Measurements from ENCODE around the gene OPTN. TPM values are rescaled to one million over a fixed set of nuclear protein-coding genes. Genes with fewer than 3 reads are reported as not detected.

The OPTN gene
- polyA plus RNA-seq, 1 donor from 2014 or later = 38.2 TPM

- Histone ChIP-seq H3K9me3 (ENCODE audit: low read length) (no peaks in the 10 kb centered on the region), H3K36me3 (ENCODE audit: insufficient read depth, low read length) (no peaks in the 10 kb centered on the region), H4K20me1 (ENCODE audit: insufficient read depth) (no peaks in the 10 kb centered on the region), H3K9ac (ENCODE audit: low read length) (no peak overlapping the region), H3K9me2 (ENCODE audit: insufficient read depth, low read length) (no peaks in the 10 kb centered on the region), H3K79me2 (replicated peaks; ENCODE audit: insufficient read depth, low read length) (peaks cover 2% of the 10 kb centered on the region), H3K4me3 (ENCODE audit: low read length) (no peak overlapping the region), H3F3A (ENCODE audit: insufficient read depth, low read length, poor library complexity, severe bottlenecking) (no peaks in the 10 kb centered on the region), H3K27me3 (ENCODE audit: insufficient read depth, low read depth, low read length) (no peaks in the 10 kb centered on the region), H3K27ac (ENCODE audit: low read length) (no peak overlapping the region), H2AFZ (ENCODE audit: low read depth, low read length) (no peak overlapping the region), H3K4me2 (ENCODE audit: low read length) (no peak overlapping the region)
- TF ChIP-seq EP300 (conservative IDR thresholded peaks at IDR 0.05; ENCODE audit: poor library complexity, severe bottlenecking) (no peak), REST (IDR thresholded peaks at IDR 0.05; ENCODE audit: borderline replicate concordance) (no peak), SMC3 (conservative IDR thresholded peaks at IDR 0.05; ENCODE audit: poor library complexity) (no peak), EZH2 (IDR thresholded peaks at IDR 0.05; ENCODE audit: borderline replicate concordance, insufficient read depth, low read length, poor library complexity, severe bottlenecking) (no peak), RAD21 (conservative IDR thresholded peaks at IDR 0.05) (no peak), MXI1 (conservative IDR thresholded peaks at IDR 0.05; ENCODE audit: poor library complexity, severe bottlenecking) (no peak), CTCF (IDR thresholded peaks at IDR 0.05; ENCODE audit: poor library complexity, severe bottlenecking) (no peak), TAF1 (IDR thresholded peaks at IDR 0.05; ENCODE audit: low read depth) (no peak), POLR2AphosphoS5 (IDR thresholded peaks at IDR 0.05) (no peak)
Measured at GRCh38 chr10:13105184-13105583, 5.2 kb downstream of the OPTN start.

- Histone ChIP-seq H3K4me3 (ENCODE audit: low read length) (no peak overlapping the region), H3K9me3 (ENCODE audit: low read length) (no peaks in the 10 kb centered on the region), H4K20me1 (ENCODE audit: insufficient read depth) (no peaks in the 10 kb centered on the region), H3K27me3 (ENCODE audit: insufficient read depth, low read depth, low read length) (no peaks in the 10 kb centered on the region), H3K4me2 (ENCODE audit: low read length) (no peak overlapping the region), H3K27ac (ENCODE audit: low read length) (no peak overlapping the region), H3K36me3 (ENCODE audit: insufficient read depth, low read length) (no peaks in the 10 kb centered on the region), H3F3A (ENCODE audit: insufficient read depth, low read length, poor library complexity, severe bottlenecking) (no peaks in the 10 kb centered on the region), H2AFZ (ENCODE audit: low read depth, low read length) (no peak overlapping the region), H3K9ac (ENCODE audit: low read length) (no peak overlapping the region), H3K79me2 (replicated peaks; ENCODE audit: insufficient read depth, low read length) (peaks cover 2% of the 10 kb centered on the region), H3K9me2 (ENCODE audit: insufficient read depth, low read length) (no peaks in the 10 kb centered on the region)
- TF ChIP-seq MXI1 (conservative IDR thresholded peaks at IDR 0.05; ENCODE audit: poor library complexity, severe bottlenecking) = no peak
- TF ChIP-seq EP300 (conservative IDR thresholded peaks at IDR 0.05; ENCODE audit: poor library complexity, severe bottlenecking) = no peak
- TF ChIP-seq RAD21 (conservative IDR thresholded peaks at IDR 0.05) = no peak
- TF ChIP-seq POLR2AphosphoS5 (IDR thresholded peaks at IDR 0.05) = no peak
- TF ChIP-seq EZH2 (IDR thresholded peaks at IDR 0.05; ENCODE audit: borderline replicate concordance, insufficient read depth, low read length, poor library complexity, severe bottlenecking) = no peak
- no peak for TF ChIP-seq TAF1 (IDR thresholded peaks at IDR 0.05; ENCODE audit: low read depth)
- TF ChIP-seq REST (IDR thresholded peaks at IDR 0.05; ENCODE audit: borderline replicate concordance) = no peak
- no peak for TF ChIP-seq SMC3 (conservative IDR thresholded peaks at IDR 0.05; ENCODE audit: poor library complexity)
- TF ChIP-seq CTCF (IDR thresholded peaks at IDR 0.05; ENCODE audit: poor library complexity, severe bottlenecking) = no peak
Measured at GRCh38 chr10:13106387-13107045, 6.6 kb downstream of the OPTN start.
